GM13976 (cell line): ENCODE results near the gene ZNF296.
"Not testable (repeated sequence)": the region's sequence is repeated elsewhere in the genome, so short reads cannot be mapped to it uniquely, and the experiment has no call there.

ENCODE experiments used
- DNase-seq: peaks from one replicate; pipeline ENCODE4 v3.0.0; 2012; ENCODE audit warnings: low spot score
- CTCF ChIP-seq: IDR thresholded peaks from 2 replicates; pipeline ENCODE4 v1.5.1; 2012; ENCODE audit warnings: borderline replicate concordance, mild to moderate bottlenecking; ENCODE audit not compliant: insufficient read depth; ENCODE audit errors: extremely low read depth, missing control alignments, control extremely low read depth
- in situ Hi-C: fragments of 300-500 bp; cut with MboI; formaldehyde crosslinking; loops from one replicate; pipeline ENCODE4 v1.12.0; 2022; ENCODE audit warnings: low sequenced_read_pairs, mixed read lengths, inconsistent platforms; ENCODE audit not compliant: unreplicated experiment

The ZNF296 gene

GRCh38 chr19:45119582-45119981, 43.3 kb upstream of the ZNF296 start:
- in situ Hi-C loops, result no loop called here
- no peak for DNase-seq
- no peak for TF ChIP-seq CTCF

GRCh38 chr19:45118591-45119355, 42.5 kb upstream of the ZNF296 start:
- peak; percentile 74 for DNase-seq
- in situ Hi-C loops, result not testable (repeated sequence)

GRCh38 chr19:45118106-45118505, 41.8 kb upstream of the ZNF296 start:
- in situ Hi-C loops, result no loop called here
- no peak for TF ChIP-seq CTCF
- DNase-seq, result no peak

GRCh38 chr19:45117671-45118070, 41.4 kb upstream of the ZNF296 start:
- in situ Hi-C loops, result no loop called here
- TF ChIP-seq CTCF, result no peak
- DNase-seq, result no peak

- in situ Hi-C loops, result no loop called here
- TF ChIP-seq CTCF, result no peak
- peak; percentile 82 for DNase-seq
Observed at GRCh38 chr19:45117167-45117594, 40.9 kb upstream of the ZNF296 start.

- TF ChIP-seq CTCF, result no peak
- in situ Hi-C loops, result no loop called here
- DNase-seq, result no peak
Observed at GRCh38 chr19:45115809-45116615, 39.7 kb upstream of the ZNF296 start.

GRCh38 chr19:45114116-45114515, 37.8 kb upstream of the ZNF296 start:
- no peak for DNase-seq
- no peak for TF ChIP-seq CTCF
- in situ Hi-C loops, result no loop called here
